Right lobe of liver (tissue), 6 donors: ENCODE measurements around the gene NKIRAS2. TPM values are rescaled to one million over a fixed set of nuclear protein-coding genes. Genes with fewer than 3 reads are reported as not detected.

Experiments
- ATAC-seq, 4 donors: fragments of 200-7000 bp; cut with Tn5 transposase; one replicate each; pipeline ENCODE4 v1.9.1; 2020; ENCODE audit warnings: mild to moderate bottlenecking in 4 of 4, moderate library complexity in 4 of 4
- DNase-seq, 3 donors: peaks; one replicate each; pipeline ENCODE4 v3.0.0-alpha.2; 2020
- H3K27ac ChIP-seq, 3 donors: fragments of 200-600 bp; one replicate each; pipeline ENCODE4 v1.8.0; 2022
- H3K27me3 ChIP-seq, 2 donors: fragments of 200-600 bp; one replicate each; pipeline ENCODE4 v1.8.0; 2022
- H3K36me3 ChIP-seq, 4 donors: fragments of 200-600 bp; sonication (generic) in 1 of 4; one replicate each; pipeline versions ENCODE4 v1.5.1 to v1.8.0; 2017 to 2022; ENCODE audit warnings: control low read depth in 1 of 4
- H3K4me1 ChIP-seq, 4 donors: fragments of 200-600 bp; sonication (generic) in 1 of 4; one replicate each; pipeline versions ENCODE4 v1.5.1 to v1.8.0; 2017 to 2022; ENCODE audit warnings: control low read depth in 1 of 4
- H3K4me3 ChIP-seq, 3 donors: fragments of 200-600 bp; one replicate each; pipeline ENCODE4 v1.8.0; 2022
- H3K9me3 ChIP-seq, 4 donors: fragments of 200-600 bp; sonication (generic) in 1 of 4; one replicate each; pipeline versions ENCODE4 v1.5.1 to v1.8.0; 2017 to 2022; ENCODE audit warnings: control low read depth in 1 of 4
- POLR2A ChIP-seq: fragments of 450-650 bp; IDR thresholded peaks from one replicate; pipeline ENCODE4 v1.6.1; 2017; ENCODE audit warnings: antibody characterized with exemption, mild to moderate bottlenecking
- WGBS: methylation state at CpG from one replicate; pipeline ENCODE4 v1.1.6; 2018; ENCODE audit warnings: low coverage, low lambda C conversion rate; ENCODE audit not compliant: insufficient coverage; ENCODE audit errors: missing lambda C conversion rate; 5-methylcytosine and 5-hydroxymethylcytosine counted together
- intact Hi-C, 2 donors: fragments of 100-400 bp; cut with DNase I; formaldehyde crosslinking; loops; one replicate each; pipeline versions ENCODE4 v1.11.2 to v1.14.1; 2022
- total RNA-seq, 6 experiments: library from RNA; depleted of rRNA in 2 of 6; stranded (reverse); fragments of >200 nt in 2 of 6; fragmentation: NEBNext Ultra II Directional in 3 of 6; extraction: Animal tissue kit (Norgen Biotek cat#: 25700) in 3 of 6; gene quantifications; one replicate each; pipeline versions ENCODE4 v1.1.0 to v1.2.4, GENCODE V29; 2016 to 2023
- TF ChIP-seq, protein P1 (sequence below), 4 donors: fragments of 200-600 bp in 3 of 4; fragments of 450-650 bp in 1 of 4; IDR thresholded peaks; one replicate each; pipeline versions ENCODE4 v1.5.1 to v1.8.0; 2016 to 2022; ENCODE audit warnings: antibody characterized with exemption in 4 of 4, mild to moderate bottlenecking in 2 of 4
- donor health status: DM: no; HTN: yes; CAD: no.
- donor health status: DM: no; HTN: no; CAD: no.
- donor health status: DM: no; HTN: no; CAD: no.
- donor health status: DM: no; HTN: yes; CAD: no.
- donor health status: DM: no; HTN: yes; CAD: no.

NKIRAS2 gene
- total RNA-seq, 6 experiments from 2014 or later: 11.1 to 27.0 (median 12.3) TPM

GRCh38 chr17:42025936-42026335 is 6.0 kb downstream of the NKIRAS2 start:
- H3K27me3 ChIP-seq: no peaks in the 10 kb centered on the region
- no peaks in the 10 kb centered on the region for H3K9me3 ChIP-seq
- no peak overlapping the region for H3K27ac ChIP-seq
- 90% methylated on average over 2 of the region's 3 CpGs for WGBS
- peaks cover 0 to 8% (median 4%) of the 10 kb centered on the region in 4 donors for H3K36me3 ChIP-seq
- TF ChIP-seq, protein P1, sequence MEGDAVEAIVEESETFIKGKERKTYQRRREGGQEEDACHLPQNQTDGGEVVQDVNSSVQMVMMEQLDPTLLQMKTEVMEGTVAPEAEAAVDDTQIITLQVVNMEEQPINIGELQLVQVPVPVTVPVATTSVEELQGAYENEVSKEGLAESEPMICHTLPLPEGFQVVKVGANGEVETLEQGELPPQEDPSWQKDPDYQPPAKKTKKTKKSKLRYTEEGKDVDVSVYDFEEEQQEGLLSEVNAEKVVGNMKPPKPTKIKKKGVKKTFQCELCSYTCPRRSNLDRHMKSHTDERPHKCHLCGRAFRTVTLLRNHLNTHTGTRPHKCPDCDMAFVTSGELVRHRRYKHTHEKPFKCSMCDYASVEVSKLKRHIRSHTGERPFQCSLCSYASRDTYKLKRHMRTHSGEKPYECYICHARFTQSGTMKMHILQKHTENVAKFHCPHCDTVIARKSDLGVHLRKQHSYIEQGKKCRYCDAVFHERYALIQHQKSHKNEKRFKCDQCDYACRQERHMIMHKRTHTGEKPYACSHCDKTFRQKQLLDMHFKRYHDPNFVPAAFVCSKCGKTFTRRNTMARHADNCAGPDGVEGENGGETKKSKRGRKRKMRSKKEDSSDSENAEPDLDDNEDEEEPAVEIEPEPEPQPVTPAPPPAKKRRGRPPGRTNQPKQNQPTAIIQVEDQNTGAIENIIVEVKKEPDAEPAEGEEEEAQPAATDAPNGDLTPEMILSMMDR (IDR thresholded peaks at IDR 0.05): no peak
- TF ChIP-seq POLR2A: no peak
- H3K4me1 ChIP-seq: peaks cover 3 to 35% (median 19%) of the 10 kb centered on the region in 4 donors
- no peak for DNase-seq
- H3K4me3 ChIP-seq: no peak overlapping the region
- intact Hi-C loops: loop anchor here (5.0 to 10.0 kb wide), 2 partner anchors 61 to 91 kb away; partner anchors contain the start of gene CNP (in 2 of the 2)
- no peak for ATAC-seq

DNA sequence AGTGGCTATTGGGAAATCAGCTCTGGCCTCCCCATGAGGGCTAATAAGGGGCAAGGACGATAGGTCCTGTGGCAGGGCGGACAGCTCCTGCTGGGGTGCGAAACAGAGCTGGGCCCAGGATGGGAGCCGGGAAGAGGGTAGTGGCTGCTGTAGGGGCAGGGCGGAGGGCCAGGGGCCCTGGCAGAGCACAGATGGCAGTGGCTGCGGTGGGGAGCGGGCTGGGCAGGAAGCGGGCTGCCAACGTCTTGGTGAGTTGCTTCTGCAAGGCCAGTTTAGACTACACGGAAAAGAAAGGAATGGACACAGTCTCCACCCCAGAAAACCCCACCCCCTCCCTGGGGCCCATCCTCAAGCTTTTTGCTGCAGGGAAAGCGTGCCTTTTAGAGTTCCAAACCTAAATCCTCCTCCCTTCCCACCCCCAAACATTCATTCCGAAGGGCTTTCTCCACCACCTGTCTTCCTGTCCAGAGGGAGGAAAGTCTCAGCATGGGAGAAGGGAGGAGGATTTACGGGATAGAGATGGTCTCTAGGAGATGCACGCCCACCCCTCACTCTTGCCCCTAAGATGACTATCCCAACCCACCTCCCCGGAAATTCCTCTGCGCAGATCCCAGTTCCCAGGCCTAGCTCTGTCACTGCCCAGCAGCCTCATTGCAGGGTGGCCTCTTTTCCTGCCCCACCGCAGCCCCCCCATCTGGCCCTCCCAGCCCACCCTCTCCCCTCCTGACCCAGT is 7.1 kb downstream of the NKIRAS2 start:
- peaks cover 0 to 8% (median 4%) of the 10 kb centered on the region in 4 donors for H3K36me3 ChIP-seq
- intact Hi-C loops: loop anchor here (5.0 to 10.0 kb wide), 2 partner anchors 62 to 90 kb away; partner anchors contain the start of gene CNP (in 2 of the 2)
- H3K9me3 ChIP-seq: no peaks in the 10 kb centered on the region
- DNase-seq (no peak), ATAC-seq (no peak)
- no peak for TF ChIP-seq POLR2A
- TF ChIP-seq, protein P1 (IDR thresholded peaks at IDR 0.05): no peak
- H3K27ac ChIP-seq: no peak overlapping the region
- H3K4me3 ChIP-seq: no peak overlapping the region
- H3K4me1 ChIP-seq: peaks cover 3 to 37% (median 16%) of the 10 kb centered on the region in 4 donors
- WGBS: 57% methylated on average over 11 of the region's 17 CpGs
- no peaks in the 10 kb centered on the region for H3K27me3 ChIP-seq

DNA sequence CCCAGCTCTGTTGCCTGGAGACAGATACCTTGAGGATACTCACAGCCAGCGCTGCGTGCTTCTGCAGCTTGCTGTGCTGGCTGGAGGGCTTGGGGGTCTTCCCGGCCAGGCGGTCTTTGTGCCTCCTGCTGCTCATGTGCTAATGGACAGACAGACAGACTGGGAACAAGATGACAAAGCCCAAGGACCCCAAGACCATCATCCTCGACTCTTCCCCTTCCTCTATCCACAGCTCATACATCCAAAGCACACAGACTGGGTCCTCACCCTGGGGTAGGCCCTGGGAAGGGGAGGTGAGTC is 7.7 kb downstream of the NKIRAS2 start:
- peaks cover 0 to 5% (median 2%) of the 10 kb centered on the region in 4 donors for H3K36me3 ChIP-seq
- ATAC-seq (no peak), DNase-seq (no peak)
- intact Hi-C loops: loop anchor here (5.0 to 10.0 kb wide), 2 partner anchors 63 to 90 kb away; partner anchors contain the start of gene CNP (in 2 of the 2)
- H3K27ac ChIP-seq: no peak overlapping the region
- no peaks in the 10 kb centered on the region for H3K9me3 ChIP-seq
- TF ChIP-seq, protein P1 (IDR thresholded peaks at IDR 0.05): no peak
- TF ChIP-seq POLR2A: no peak
- WGBS: no CpG with 5 or more reads among the region's 5 CpGs
- H3K27me3 ChIP-seq: no peaks in the 10 kb centered on the region
- H3K4me1 ChIP-seq: peaks cover 3 to 36% (median 16%) of the 10 kb centered on the region in 4 donors
- H3K4me3 ChIP-seq: no peak overlapping the region

DNA sequence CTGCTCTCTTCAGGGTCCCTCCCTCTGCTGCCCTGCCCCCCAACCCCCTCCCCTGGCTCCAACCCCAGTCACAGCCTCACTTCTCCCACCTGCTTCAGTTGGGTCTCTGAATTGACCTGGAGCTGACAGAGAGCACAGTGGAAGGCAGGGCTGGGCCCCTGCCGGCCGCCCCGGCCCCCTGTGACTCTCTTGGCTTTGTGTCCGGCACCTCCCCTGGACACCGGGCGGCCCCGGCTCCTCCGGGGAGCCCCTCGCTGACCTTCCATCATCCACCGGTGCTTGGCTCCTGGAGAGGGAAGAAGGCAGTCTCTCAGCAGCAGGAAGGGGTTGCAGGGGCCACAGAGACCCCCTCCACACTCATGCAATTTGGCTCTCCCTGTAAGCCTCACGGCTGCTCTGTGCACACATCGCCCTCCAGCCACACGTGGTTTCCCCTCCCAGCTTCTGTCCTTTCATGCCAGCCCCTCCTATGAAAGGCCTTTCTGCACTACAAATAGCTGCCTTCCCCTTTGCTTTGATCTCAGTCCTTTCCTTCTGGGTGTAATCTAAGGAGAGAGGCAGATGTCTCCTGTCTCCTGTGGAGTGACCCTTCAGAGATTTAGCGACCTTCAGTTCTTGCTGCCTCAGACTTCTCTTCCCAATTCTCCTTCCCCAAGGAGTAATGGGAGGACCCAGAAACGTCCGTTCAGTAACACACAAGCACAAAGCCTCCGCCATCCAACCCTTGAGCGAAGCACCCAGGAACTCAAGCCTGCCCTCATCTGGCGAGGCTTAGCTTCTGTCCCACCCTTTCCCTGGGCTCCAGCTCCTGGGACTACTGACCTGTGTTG is 8.3 kb downstream of the NKIRAS2 start:
- DNase-seq: peak in 1 of 3 donors; percentile 53
- peak; percentile 20 to 48 (median 45) for ATAC-seq

More for the DNA sequence above, 8.3 kb downstream of the NKIRAS2 start:
- no peak for TF ChIP-seq POLR2A
- TF ChIP-seq, protein P1 (IDR thresholded peaks at IDR 0.05): peak; percentile 23 to 47 (median 38)
- Histone ChIP-seq H3K36me3 (no peaks in the 10 kb centered on the region), H3K27ac (no peak overlapping the region), H3K27me3 (no peaks in the 10 kb centered on the region), H3K4me3 (no peak overlapping the region), H3K4me1 (peaks cover 3 to 29% (median 14%) of the 10 kb centered on the region in 4 donors), H3K9me3 (no peaks in the 10 kb centered on the region)
- intact Hi-C loops: loop anchor here (5.0 to 10.0 kb wide), 2 partner anchors 63 to 89 kb away; partner anchors contain the start of gene CNP (in 2 of the 2)
- 59% methylated on average over 11 of the region's 19 CpGs for WGBS
